HS-5 (cell line): Measurements from ENCODE around the gene WWC2.

ENCODE experiments used
- DNase-seq: peaks from one replicate; pipeline ENCODE4 v3.0.0-alpha.2; 2012; ENCODE audit warnings: low read depth

The WWC2 gene

DNA sequence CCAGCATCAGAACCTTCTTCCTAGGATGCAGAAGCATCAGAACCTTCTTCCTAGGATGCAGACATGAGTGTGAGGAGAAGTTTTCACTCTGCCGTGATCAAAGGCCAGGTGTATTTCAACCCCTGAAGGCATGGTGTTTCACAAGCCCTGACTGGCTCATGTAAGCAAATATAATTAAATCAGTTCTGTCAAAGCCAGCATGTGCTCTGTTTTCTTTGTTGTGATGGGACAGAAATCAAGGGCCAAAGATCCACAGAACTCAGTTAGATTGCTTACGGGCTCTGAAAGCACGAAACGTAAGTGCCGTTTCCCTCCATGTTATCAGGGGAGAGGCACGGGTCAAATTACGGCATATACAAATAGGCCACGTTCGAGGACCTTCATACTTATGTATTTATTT, 255.2 kb downstream of the WWC2 start:
- DNase-seq, result no peak

DNA sequence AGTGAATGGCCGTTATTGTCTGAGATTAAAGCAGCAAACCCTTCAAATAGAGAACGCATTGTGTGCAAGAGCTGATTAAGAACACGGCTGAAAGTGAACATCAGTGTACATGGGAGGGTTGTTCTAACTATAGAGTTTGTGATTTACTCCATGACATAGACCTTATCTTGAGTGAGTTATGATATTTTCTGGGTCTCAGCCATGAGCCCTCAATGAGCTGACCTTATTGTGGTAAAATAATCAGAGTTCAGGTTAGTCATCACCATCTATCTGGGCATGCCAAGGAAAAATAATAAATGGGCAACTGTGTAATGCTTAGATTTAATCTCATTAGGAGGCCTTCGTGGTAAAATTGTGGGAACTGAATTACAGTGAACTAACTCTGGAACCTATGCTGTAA, 256.3 kb downstream of the WWC2 start:
- DNase-seq, result peak; percentile 45

DNA sequence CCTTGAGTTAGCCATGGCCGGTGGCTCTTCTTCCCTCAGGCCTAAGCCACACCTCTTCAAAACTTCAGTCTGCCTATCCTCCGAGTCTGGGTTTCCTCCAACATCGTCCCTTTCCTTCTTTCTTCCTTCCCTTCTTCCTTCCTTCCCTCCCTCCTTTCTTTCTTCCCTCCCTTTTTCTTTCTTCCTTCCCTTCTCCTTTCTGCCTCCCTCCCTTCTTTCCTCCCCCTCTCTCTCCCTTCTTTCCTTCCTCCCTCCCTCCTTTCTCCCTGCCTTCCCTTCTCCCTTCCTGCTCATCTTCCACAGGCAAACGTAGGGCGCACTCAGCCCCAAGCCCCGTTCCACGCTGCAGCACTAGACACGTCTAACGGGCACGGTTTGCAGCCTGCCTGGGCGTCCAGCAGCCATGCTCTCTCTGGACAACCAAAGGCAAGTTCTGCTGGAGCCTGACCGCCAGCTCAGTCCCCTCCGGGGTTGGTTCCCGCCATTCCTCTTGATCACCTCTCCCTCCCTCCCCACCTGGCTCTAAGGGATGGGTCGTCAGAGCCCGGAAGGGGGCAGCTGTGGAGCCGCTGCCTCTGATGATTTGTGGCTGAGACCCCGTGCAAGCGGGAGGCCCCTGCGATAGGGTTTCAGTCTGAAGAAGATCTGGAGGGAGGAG, 257.2 kb downstream of the WWC2 start:
- no peak for DNase-seq

DNA sequence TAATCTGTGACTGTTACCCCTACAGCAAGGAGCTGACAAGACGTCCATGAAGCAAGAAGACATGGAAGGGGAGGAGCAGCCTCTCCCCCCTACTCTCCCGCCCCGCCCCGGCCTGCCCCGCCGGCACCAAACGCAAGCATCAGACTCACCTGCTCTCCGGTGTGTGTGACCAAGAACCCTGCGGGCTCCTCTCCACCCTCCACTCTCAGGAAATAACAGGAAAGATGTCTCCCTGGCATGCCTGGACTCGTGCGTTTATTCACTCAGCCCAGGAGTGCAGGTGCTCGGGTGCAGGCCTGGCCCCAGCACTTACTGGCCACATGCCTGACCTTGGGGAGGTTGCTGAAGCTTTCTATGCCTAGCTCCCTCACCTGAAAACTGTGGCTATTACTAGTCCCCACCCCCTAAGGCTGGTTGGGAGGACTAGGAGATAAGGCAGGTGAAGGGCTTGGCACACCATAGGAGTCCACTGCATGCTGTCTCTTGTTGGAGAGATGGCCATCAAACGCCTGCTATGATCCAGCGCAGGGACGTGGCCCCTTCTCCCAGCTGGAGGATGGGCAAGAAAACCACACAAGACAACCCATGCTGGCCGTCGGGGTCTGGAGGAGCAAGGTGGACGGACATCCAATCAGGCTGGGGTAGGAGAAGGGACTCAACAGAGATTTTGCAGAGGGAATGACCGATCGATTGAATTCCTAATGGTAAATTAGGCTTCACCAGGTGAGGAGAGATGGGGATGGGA, 258.0 kb downstream of the WWC2 start:
- no peak for DNase-seq

DNA sequence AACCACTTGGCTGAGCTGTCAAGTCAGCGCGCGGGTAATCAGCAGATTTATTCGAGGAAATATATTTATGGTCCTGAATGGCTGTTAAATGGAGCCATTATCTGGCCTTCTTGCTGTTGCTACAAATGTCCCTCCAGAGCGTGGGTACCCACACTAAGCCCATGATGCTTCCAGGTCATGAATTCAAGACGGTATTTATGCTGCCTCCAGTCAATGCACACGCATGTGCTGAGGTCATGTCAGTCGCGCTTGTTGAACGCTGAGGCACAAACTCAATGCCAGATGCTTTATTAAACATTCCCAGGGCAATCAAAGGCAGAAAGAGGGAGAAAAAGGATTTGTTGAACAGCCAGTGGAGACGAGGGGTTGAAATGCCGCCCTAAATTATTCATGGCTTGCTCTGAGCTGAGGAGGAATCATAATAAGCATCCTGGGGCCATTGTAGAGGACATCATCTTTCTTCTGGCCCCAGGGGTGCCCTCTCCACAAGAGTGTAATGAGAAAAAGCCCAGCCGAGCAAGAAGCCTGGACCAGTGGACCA, 259.2 kb downstream of the WWC2 start:
- no peak for DNase-seq

DNA sequence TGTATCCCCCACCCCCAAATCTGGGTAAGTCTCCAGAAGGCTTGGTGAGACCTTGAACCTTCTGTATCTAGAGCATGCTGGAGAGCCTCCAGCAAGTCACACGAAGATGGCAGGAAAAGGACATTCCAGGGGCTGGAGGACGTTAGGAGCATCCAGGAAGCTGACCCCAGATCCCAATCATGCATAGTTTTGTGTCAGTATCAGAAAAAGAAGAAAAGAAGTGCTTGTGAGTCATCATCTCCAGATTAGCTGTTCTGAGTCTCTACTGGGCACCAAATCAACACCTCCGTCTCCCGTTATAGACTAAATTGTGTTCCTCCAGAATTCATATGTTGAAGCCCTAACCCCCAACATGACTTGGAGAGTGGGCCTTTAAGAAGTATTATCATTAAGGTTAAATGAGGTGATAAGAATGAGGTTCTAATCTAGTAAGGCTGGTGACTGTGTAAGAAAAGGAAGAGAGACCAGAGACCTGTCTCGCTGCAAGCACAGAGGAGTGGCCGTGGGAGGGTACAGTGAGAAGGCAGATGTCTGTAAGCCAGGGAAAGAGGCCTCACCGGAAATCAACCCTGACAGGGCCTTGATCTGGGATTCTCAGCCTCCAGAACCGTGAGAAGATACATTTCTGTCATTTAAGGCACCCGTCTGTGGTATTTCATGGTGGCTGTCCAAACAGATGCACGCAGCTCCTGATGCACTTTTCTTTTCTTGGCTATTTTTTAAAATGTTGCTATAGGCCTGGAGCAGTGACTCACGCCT, 261.3 kb downstream of the WWC2 start:
- no peak for DNase-seq

DNA sequence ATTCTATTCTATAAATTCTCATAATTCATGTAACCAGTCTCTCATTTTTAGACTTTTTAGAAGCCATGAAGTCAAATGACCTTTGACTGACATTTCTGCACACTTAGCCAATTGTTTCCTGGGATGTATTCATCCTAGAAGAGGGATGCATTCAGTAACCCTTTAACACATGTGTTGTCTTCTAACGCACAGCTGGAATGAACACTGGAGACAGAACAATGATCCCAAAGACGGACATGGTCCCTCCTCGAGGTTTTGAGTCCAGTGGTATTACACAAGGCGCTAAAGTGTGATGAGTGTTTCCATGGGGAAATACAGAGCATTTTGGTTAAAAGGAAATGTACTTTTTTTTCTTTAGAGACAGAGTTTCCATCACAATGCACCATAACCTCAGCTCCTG, 263.0 kb downstream of the WWC2 start:
- DNase-seq, result no peak

DNA sequence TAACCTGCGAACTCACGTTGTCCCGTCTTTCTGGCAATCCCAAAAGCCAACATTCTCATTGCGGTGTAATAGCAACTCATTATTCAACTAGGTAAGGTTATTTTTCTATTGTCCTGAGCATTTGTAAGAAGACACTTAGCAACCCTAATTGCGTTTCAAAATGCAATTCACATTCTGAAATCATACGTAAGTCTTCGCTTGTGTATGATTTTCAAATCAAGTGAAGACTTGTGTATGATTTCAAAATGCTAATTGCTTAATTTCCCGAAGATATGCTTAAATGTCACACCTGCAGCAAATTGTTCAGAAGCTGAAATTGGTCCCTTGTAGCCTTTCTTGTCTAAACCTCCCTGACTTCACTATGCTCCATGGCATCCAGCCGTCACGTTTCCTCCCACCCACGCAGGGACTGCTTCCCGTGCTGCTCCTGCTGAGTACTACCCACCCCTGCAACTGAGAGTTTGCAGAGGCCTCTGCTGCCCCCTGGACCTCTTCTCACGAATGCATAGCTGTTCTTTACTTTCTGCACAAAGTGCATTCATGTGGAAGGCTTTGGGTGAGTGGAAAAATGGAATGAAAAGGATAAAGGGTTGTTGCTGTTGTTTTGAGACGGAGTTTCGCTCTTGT, 264.0 kb downstream of the WWC2 start:
- no peak for DNase-seq

DNA sequence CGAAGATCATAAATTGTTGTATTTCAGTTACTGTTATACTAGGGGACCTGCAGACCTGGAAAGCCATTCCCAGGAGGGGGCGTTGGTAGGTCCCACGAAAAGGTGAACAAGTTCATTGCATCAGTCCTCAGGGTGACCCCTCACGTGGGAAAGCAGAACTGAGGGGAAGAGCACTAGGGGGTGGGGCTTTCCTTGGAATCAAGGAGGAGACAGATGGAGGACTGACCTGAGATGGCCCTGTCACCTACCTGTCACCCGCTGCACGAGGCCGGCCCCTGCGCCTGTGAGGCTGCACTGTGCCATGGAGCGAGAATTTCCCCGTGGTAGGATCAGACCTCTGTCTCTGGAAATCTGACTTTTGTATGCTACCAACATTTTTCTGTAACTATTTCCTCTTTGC, 265.0 kb downstream of the WWC2 start:
- DNase-seq, result no peak

DNA sequence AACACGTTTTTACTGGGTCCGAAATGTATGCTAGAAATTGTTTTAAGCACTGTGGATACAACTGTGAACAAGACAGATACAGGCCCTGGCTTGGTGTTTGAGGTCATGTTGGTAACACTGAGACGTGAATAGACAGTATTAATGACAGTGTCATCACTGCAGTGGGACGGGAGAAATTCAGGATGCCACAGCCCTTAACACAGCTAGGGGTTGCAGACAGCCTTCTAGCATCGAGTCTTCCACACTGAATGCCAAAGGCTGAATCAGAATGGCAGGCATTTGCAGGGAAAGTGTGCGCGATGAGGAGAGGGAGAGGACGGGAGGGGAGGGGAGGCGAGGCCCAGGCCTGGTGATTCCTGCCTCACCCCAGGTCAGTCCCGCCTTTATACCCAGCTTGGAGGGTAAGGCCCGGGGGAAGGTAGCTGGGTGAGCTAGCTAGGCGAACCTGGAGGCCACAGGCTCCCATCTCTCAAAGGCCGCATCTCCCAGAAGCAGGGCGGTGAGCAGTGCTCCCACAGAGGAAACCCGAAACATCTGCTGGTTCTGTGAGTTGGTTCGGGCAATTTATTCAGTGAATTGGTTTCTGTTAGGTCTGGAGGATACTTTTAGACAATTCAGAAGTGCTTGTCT, 267.3 kb downstream of the WWC2 start:
- DNase-seq, result no peak

DNA sequence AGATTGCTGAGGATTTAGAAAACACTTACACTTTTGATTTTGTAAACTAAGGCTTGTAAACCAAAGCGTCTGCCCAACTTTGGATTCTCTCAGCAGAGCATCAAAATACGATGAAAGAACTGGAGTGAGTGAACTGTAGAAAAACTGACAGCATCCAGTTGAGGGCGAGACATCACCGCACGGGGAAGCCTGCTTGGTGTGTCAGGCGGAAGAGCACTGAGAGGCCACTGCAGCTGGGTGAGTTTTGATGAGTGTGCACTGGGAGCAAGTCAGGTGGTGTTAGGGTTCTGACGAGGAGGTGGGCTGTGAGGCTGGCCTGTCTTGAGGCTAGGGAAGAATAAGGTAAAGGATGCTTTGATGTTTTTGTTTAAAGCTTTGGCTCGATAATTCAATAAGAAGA, 270.0 kb downstream of the WWC2 start:
- no peak for DNase-seq
